Inflammatory macrophage treated with lipopolysaccharide for 1 hour (primary cell): ENCODE measurements around the gene NGB.

ENCODE experiments used
- DNase-seq, 2 donors: peaks; one replicate each; pipeline ENCODE4 v3.0.0-alpha.2; 2020 to 2022

Gene NGB

DNA sequence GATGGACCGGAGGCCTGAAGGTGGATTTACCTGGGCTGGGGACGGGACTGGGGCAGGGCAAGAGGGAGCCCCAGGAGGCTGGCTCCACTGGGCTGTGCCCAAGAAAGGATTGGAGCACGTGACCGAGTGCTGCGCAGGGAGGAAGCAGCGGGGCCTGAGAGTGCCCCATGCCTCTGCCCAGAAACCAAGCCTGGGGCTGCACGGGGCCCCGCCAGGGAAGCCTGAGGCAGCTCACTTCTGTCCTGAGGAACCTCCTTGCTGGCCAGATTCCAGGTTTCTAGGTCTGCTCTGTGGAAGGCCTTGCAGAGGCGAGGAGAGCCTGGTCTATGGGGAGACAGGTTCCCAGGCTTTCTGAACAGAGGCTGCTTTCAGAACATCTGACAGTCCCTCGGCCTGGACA lies 10.4 kb downstream of the NGB start:
- no peak for DNase-seq

DNA sequence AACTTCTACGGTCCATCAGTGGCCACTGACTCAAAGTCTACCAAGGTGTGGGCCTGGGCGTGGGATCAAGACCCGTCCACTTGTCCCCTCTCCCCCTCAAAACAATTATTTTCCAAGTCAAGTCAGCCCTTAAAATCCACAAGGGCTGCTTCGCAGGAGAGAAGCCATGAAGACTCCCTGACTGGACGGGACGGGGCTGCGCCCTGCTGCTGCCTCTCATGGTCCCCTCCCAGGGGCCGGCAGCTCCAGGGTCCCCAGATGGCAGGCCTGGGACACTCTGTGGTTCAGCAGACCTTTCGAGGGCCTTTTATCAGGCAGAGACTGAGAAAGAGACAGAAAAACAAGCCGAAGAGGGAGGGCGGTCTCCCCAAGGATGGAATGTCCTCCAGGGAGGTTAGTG lies 10.8 kb downstream of the NGB start:
- DNase-seq = no peak

DNA sequence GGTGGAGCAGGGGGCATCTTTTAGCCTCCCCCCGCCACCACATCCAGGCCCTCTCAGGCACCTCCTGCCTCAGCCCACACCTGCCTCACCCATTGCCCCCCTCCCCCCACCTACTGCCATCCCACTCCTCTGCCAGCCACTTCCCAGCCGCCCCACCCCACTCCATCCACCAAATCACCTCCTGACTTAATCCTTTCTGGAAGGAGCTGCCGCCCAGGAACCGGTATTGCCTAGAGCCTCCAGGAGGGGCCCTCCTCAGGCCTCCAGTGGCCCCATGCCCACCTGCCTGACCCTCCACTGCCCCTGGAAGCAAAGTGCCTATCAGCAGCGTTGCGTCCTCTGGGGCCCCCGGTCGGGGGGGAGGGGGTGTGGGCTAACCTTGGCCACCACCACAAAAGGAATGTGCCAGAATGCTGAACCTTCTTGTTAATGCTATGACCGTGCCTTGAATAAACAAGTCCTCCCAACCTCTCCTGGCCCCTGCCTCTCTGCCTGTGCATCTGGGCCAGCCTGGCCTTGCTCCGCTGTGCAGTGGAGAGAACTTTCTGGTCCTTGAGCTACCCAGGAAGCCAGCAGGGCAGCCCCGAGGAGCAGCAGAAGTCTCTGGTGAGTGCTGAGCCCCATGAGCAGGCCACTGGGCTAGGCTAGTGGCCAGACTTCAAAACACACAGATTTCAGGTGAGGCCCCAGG lies 11.8 kb downstream of the NGB start:
- no peak for DNase-seq

DNA sequence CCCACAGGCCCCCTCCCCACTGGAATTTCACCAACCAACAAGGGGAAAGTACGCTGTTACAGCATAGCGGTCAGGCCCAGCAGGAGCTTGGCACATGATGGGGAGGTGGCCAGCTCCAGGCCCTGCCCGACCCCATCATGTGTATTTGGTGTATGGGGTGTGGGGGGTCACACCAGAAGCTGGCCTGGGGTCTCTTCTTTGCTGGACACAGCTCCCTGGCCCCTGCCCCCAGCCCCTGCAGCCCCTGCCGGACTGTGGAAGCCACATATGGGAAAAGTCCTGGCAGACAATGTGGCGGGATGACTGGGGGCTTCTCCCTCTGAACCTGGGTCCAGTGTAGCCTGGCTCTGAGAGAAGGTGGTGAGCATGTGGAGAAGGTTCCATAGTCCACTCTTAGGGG lies 12.4 kb downstream of the NGB start:
- DNase-seq = peak; percentile 9 to 13

DNA sequence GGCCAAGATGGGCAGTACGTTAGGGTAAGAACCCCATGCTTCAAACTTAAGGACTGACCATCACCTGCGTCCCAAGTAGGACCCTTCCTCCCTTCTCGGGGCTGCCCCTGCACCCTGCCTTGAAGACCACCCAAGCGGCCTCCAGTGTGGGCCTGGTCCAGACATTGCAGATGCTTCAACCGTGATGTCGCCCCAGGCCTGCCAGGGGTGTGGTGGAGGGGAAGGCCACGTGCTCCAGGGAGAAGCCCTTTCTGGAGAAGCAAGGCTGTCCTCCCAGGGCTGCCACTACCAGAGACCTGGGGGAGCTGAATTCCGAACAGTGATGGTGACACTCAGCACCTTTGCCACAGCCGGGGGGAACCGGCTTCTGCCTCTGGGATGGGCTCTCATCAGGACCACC lies 13.3 kb downstream of the NGB start:
- DNase-seq = no peak

DNA sequence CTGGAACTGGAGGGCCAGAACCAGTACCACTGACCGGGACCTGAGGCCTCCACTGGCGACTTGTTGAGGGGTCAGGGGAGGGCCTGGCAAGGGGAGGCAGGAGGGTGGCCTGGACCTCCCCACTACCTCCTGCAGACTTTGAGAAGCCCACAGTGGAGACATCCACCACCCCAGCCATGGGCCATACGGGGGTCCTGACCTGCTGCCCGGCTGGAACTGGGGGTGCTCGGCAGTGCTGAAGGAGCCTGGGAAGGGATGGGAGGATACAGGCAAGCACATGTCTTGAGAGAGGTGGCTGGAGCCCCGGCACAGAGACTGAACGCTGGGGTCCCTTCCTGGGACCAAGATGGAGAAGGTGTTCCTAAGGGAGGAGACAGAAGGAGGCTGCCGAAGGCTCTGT lies 14.3 kb downstream of the NGB start:
- DNase-seq = no peak

DNA sequence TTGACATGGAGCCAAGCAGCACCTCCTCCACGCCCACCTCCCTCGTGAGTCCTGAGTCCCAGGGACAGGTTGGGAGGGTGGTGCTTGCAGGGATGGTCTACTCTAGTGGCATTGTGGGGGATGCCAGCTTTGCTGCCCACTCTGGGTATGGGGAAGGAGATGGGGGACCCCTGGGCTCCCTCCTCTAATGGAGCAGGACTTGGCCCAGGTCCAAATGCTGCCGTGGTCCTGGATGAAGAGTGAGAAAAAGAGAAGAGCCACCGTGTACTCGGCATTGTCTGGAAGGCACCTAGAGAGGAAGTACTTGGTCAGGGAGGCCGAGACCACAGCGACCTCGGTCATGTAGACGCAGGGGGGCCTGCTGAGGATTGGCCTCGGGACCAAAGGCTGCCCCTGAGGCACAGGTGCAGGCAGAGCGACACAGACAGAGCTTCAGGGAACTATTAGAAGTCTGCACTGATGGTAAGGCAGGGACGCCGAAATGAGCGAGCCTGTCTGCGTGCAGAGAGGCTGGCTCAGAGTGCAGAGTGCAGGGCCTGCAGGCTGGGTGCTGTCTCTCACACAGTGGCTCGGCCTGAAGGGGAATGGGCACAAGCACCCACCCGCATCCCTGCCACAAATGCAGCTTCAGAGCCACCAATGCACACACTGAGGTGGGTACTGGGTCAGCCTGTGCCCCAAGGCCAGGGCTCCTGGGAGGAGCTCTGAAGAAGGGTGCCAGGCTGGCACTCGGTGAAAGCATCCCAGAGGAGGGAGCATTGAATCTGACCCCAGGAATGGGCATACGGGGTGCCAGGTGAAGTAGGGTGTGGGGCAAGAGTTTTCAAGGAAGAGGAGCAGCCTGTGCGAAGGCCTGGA lies 17.4 kb downstream of the NGB start:
- no peak for DNase-seq

DNA sequence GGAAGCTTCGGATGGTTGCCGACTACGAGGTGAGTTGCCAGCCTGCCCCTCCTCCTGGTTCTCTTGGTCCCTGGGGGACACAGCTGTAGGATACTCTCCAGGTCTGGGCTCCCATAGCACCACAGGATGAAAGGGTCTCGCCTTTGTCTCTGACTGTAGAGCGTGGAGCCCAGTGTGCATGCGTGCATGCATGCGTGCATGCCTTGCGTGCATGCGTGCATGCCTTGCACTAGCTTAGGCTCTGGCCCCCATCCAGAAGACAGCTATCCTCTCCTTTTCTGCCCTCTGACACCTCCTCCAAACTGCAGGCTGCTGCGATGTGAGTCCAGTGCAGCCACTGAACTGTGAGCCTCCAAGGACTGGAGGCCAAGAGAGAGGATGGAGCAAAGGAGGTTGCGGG lies 19.1 kb downstream of the NGB start:
- no peak for DNase-seq

DNA sequence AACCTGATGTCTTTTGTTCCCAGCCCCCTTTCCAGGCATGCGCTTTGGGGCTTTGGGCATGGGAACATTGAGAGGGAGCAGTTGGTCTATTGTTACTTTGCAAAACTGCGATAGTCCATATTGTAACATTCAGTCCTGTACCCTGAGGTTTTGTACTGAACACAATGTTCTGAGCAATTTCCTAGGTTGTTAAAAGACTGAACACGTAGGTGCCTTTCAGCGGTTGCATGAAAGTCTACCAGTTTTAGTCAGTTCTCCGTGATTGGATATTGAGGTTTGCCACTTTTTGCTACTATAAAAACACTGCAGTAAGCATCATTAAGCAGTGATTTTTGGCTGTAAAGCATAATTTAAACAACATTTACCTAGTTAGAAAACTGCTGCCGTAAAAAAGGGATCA lies 20.1 kb downstream of the NGB start:
- no peak for DNase-seq

DNA sequence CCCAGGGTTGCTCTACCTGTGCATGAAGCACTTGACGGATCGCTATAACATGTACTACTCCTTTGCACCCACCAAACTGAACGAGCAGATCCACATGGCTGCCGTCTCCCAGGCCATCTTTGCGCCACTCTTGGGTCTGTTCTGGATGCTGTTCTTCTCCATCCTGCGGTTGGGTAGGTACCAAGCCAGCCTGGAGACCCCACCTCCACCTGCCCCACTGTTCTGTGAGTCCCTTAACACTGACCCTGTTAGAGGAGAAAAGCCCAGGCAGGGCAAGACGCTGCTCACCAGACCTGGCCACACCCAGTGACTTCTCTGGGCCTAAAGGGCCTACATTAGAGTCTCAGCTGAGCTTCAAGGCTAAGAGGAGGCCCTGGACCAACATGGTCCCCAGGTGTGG lies 21.7 kb downstream of the NGB start:
- no peak for DNase-seq

DNA sequence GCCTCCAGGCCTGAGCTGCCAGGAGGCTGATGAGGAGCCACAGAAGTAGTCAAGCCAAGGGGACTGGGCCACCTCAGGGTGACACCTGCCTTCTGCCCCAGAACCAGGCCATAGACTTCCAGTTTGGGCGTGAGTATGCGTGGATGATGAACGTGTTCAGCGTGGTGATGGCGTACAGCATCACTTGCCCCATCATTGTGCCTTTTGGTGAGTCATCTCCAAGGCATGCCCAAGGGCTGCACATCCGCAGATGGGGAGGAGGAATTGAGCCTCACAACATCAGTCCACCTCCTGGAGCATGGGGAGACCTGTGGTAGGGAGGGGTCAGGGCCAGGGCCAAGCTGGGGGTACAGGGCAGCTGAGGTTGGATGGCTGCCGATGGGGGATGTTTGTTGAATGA lies 22.3 kb downstream of the NGB start:
- DNase-seq = no peak

DNA sequence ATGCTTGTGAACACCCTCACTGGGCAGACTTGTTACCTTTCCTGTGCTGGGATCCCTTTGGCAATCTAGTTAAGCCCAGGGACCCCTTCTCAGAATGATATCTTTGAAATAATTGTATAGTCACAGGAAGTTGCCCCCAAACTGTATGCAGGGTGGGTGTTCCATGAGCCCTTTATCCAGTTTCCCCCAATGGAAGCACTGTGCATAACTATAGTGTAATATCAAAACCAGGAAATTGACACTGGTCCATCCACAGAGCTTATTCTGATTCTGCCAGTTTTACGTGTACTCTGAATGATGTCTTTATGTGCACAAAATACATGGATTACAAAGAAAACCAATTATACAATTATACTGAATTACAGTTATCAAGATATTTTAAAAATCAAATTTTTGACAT lies 24.2 kb downstream of the NGB start:
- no peak for DNase-seq

DNA sequence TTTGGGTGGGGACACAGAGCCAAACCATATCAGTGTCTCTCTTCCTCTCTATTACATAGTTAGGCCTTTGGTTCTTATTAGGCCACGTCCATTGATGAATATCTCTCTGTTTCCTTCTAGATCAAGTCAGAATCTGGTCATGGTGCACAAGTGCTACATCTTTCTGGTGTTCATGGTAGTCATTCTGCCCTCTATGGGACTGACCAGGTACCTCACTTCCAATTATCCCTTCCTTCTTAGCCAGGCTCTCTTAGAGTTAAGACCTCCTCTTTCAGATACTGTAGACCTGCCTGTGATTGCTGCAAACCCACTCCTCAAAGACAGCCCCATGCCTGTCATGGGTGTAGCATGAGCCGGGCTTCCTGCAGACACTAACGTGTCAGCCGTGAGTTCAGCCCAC lies 25.2 kb downstream of the NGB start:
- DNase-seq = no peak

DNA sequence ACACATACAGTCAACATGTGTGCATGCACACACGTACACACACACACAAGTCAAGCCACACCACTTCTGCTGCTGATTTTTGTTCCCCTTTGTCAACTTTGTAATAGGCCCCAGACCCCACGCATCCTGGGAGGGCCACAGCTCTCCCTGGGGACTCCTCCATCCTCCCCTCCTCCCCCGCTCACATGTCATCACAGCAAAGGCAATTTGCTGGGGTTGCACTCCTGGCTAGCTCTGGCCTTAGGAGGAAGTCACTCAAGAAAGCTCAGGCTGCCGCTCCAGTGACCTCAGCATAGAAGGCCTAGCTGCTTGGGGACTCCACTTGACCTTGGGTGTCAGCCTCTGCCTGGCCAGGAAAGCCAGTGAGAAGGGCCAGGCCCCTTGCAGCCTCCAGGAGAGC lies 27.2 kb downstream of the NGB start:
- peak; percentile 9 to 42 for DNase-seq

DNA sequence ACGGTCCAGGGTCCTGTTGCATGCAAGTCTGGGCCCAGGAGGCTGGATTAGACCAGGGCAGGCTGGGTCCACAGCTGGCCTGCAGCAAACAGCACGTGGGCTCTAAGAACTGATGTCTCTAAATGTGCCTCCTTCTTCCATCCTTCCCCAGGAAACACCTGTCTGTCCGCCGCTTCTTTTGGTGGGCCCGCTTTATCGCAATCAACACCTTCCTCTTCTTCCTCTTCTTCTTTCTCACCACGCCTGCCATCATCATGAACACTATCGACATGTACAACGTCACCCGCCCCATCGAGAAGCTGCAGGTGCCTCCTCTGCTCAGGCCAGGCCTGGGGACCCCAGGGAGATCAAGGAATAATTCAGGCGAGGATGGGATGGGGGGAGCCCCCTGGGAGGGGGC lies 28.3 kb downstream of the NGB start:
- DNase-seq = no peak

DNA sequence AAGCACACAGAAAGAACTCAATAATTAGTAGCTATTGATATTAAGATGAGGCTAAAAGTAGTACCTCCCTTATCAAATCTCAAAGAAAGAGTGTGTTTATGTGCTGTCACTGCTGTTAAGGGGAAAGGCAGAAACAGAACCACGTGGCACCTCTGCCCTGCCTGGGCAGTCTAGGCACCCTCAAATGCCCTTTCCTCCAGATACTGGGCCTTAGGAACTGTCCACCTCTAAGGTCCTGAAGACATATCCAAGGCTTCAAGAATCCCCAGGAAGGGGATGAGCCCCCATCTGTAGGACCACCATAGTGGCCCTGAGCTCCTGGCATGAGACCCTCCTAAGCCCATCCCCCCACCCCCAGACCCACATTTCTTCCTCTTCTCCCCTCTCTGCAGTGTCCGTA lies 29.1 kb downstream of the NGB start:
- DNase-seq = no peak

DNA sequence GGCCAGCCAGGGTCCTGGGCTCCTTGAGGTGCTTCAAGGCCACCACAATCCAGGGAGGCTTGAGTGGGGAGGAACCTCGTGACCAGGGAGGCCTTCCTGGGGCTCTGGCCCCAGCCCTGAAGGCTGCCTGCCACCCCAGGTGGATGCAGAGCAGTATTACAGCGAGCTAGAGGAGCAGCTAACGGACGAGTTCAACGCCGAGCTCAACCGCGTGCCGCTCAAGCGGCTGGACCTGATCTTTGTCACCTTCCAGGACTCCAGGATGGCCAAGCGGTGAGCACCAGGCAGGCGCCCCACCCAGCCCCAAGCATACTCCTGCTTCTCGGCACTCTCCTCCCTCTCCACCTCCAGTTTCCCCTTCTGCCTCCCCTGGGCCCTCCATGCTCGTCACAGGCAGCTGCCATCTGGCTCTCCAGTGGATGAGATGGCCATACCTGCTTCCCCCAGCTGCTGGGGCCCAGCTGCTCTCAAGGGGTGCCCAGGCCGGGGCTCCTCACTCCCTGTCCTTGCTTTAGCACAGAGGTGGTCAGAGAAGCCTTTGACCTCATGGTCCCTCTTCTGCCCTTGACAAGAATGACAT lies 30.6 kb downstream of the NGB start:
- no peak for DNase-seq

DNA sequence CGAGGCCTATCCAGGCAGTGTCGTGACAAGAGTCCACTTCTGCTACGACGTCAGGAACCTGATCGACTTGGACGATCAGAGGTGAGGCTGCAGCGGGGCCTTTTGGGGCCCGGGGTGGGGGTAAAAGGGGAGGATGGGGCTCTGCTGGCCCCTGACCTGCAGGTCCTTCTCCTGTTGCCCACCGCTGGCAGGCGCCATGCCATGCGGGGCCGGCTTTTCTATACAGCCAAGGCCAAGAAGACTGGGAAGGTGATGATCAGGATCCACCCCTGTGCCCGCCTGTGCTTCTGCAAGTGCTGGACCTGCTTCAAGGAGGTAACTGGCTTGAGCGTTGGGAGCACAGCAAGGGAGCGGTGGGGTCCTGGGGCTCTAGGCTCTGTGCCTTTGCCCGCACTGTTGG lies 31.6 kb downstream of the NGB start:
- no peak for DNase-seq

DNA sequence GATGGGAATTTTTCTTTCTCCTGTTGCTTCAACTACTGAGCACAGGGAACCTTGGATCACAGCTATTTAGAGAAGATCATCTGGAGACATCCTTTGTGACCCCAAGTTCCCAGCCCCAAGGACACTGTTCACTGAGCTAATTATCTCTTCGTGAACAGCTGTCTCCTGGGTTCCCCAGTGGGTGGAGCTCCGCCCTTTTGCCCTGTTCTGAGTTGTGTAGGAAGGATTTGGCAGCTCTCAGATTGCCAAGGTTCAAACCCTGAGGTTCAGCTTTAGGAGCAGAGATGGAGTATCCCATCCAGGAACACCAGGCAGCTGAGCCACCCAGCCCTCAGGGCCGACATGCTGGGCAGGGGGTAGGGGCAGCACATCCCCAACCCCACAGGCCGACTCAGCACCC lies 32.0 kb downstream of the NGB start:
- no peak for DNase-seq

DNA sequence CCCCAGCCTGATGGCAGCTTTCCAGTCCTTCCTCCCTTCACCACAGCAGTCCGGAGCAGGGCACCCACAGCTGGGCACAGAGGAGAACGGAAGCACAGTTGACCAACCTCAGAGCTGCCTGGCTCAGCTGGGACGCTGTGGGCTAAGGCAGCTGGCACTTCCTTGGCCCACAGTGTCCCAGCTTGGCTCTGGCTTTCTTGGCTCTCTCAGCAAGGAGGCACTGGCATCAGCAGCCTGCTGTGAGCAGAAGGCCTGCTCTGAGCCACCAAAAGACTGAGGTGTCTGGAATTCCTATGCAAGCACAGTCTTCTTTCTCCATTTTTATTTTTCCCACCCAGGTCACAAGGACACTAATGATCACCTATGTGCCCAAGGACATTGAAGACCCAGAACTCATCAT lies 32.6 kb downstream of the NGB start:
- DNase-seq = no peak

DNA sequence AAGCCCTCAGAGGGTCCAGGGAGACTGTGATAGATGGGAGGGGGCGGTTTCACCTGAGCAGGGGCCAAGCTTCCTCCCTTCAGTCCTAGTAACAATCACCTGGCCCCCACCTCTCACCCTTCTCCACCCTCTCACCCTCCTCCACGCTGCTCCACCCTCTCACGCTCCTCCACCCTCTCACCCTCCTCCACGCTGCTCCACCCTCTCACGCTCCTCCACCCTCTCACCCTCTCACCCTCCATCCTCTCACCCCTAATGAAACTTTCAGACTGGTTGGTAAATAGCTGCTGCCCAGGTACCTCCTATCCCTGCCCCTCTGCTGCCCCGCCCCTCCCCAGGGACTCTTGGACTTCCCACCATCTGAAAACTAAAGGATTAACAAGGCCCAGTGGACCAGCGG lies 34.2 kb downstream of the NGB start:
- no peak for DNase-seq

DNA sequence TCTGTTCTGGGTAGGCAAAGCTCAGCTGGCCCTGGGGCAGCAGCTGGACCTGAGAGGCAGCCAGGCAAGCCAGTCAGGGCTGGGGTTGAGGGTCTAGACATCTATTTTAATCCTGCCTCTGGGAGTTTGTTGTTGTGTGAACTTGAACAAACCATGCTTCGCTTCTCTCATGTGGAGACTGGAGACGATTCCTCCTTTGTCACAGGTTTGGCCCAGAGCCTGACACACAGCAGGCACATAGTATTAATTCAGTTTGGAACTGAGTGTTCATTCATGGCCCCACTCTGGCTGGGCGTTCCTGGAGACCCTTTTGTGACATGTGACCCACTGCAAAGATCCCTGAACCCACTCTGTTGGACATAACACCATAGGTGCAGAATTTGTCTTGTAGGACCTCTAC lies 39.3 kb downstream of the NGB start:
- no peak for DNase-seq

DNA sequence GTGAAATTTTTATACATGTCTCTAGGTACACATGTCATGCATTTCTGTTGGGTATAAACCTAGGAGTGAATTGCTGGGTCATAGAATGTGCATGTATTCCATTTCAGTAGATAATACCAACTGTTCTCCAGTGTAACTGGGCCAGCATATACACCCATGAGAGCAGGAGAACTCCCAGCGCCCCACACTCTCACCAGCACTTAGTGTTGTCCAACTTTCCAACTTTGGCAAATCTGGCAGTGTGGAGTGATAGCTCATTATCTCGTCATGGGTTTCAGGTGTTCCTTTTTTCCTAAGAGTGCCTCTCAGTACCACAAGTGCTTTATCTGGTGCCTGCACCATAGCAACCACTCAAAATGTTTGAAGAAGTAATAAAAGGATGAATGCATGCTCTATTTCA lies 40.1 kb downstream of the NGB start:
- DNase-seq = no peak

DNA sequence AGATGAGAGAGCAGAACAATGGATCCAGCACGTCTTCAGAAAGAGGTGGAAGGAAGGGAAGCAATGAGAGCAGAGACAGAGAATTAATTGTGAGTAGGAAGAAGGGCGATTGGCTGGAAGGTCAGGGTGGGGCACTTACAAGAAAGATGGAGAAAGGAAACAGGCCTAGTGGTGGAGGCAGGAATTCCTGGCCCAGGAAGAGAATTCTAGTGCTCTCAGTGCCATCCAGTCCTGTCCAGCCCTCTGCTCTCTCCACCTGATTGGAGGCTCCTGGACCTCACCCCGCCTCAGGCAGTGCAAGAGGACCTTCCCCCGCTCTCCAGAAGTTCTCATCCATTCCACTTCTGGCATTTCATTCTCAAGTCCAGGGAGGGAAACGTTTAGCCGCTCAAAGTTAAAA lies 43.0 kb downstream of the NGB start:
- DNase-seq = no peak
